Gastroesophageal sphincter (tissue), 4 donors: Measurements from ENCODE around the gene MNAT1. TPM values are rescaled to one million over a fixed set of nuclear protein-coding genes. Genes with fewer than 3 reads are reported as not detected.

Source experiments
- ATAC-seq: fragments of 150-250 bp; one replicate; pipeline ENCODE4 v1.9.1; 2016; ENCODE audit warnings: mild to moderate bottlenecking, moderate library complexity
- H3K27ac ChIP-seq, 4 donors: fragments of 200-600 bp; sonication (generic) in 3 of 4; 1 replicate in 3 of 4; 2 replicates in 1 of 4; pipeline ENCODE4 v1.5.1; 2016 to 2019
- H3K27me3 ChIP-seq: fragments of 200-600 bp; sonication (generic); one replicate; pipeline ENCODE4 v1.5.1; 2019
- H3K36me3 ChIP-seq, 2 donors: fragments of 200-600 bp; sonication (generic); one replicate each; pipeline ENCODE4 v1.5.1; 2019; ENCODE audit warnings: control low read depth in 1 of 2
- H3K4me1 ChIP-seq, 3 donors: fragments of 200-600 bp; sonication (generic); 1 replicate in 2 of 3; 2 replicates in 1 of 3; pipeline ENCODE4 v1.5.1; 2016 to 2019; ENCODE audit warnings: control low read depth in 2 of 3
- H3K4me3 ChIP-seq, 2 donors: fragments of 200-600 bp; sonication (generic); one replicate each; pipeline ENCODE4 v1.5.1; 2019; ENCODE audit warnings: mild to moderate bottlenecking in 1 of 2, moderate library complexity in 1 of 2
- H3K9me3 ChIP-seq, 3 donors: fragments of 200-600 bp; sonication (generic); one replicate each; pipeline ENCODE4 v1.5.1; 2017 to 2019; ENCODE audit warnings: control low read depth in 2 of 3
- EP300 ChIP-seq: sonication (generic); formaldehyde crosslinking; IDR thresholded peaks from one replicate; pipeline ENCODE4 v1.6.1; 2017; ENCODE audit warnings: antibody characterized with exemption, mild to moderate bottlenecking
- POLR2A ChIP-seq, 2 donors: fragments of 450-650 bp; IDR thresholded peaks; one replicate each; pipeline ENCODE4 v1.6.1; 2017; ENCODE audit warnings: antibody characterized with exemption in 2 of 2, mild to moderate bottlenecking in 2 of 2, moderate library complexity in 1 of 2
- POLR2AphosphoS5 ChIP-seq: sonication (generic); formaldehyde crosslinking; IDR thresholded peaks from one replicate; pipeline ENCODE4 v1.6.1; 2017; ENCODE audit warnings: antibody characterized with exemption
- WGBS, 2 donors: methylation state at CpG; one replicate each; pipeline ENCODE4 v1.1.5; 2018; ENCODE audit warnings: low coverage in 1 of 2; 5-methylcytosine and 5-hydroxymethylcytosine counted together
- total RNA-seq, 4 donors: library from RNA; depleted of rRNA; stranded (reverse); fragments of >200 nt; gene quantifications; one replicate each; pipeline ENCODE4 v1.1.0, GENCODE V29; 2016
- TF ChIP-seq, protein P1 (sequence below), 4 experiments: fragments of 200-600 bp in 2 of 4; fragments of 450-650 bp in 2 of 4; sonication (generic) in 1 of 4; IDR thresholded peaks; one replicate each; pipeline ENCODE4 v1.5.1; 2017 to 2019; ENCODE audit warnings: antibody characterized with exemption in 4 of 4, mild to moderate bottlenecking in 2 of 4, moderate library complexity in 2 of 4

The MNAT1 gene
- total RNA-seq, 4 donors from 2014 or later = 30.4 to 46.0 (median 42.8) TPM

DNA sequence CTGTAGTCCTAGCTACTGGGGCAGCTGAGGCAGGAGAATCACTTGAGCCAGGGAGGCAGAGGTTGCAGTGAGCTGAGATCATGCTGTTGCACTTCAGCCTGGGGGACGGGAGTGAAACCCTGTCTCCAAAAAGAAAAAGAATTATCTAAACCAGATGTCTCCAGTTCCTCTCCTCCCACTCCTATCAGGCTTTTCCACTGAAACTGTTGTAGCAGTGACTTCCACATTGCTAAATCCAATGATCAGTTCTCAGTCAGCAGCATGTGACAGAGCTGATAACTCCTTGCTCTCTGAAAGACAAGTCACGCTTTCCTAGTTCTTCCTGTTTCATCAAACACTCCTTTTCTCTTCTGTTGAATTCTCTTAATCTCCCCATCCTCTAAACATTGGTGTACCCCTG lies 255.0 kb downstream of the MNAT1 start:
- ATAC-seq = peak; percentile 25
- Histone ChIP-seq H3K4me1 (no peaks in the 10 kb centered on the region), H3K36me3 (peaks cover 5 to 88% of the 10 kb centered on the region in 2 donors), H3K27ac (no peak overlapping the region), H3K27me3 (no peaks in the 10 kb centered on the region), H3K9me3 (no peaks in the 10 kb centered on the region), H3K4me3 (no peak overlapping the region)
- TF ChIP-seq EP300 (no peak), POLR2A (IDR thresholded peaks at IDR 0.05) (no peak), POLR2AphosphoS5 (no peak)
- TF ChIP-seq, protein P1, sequence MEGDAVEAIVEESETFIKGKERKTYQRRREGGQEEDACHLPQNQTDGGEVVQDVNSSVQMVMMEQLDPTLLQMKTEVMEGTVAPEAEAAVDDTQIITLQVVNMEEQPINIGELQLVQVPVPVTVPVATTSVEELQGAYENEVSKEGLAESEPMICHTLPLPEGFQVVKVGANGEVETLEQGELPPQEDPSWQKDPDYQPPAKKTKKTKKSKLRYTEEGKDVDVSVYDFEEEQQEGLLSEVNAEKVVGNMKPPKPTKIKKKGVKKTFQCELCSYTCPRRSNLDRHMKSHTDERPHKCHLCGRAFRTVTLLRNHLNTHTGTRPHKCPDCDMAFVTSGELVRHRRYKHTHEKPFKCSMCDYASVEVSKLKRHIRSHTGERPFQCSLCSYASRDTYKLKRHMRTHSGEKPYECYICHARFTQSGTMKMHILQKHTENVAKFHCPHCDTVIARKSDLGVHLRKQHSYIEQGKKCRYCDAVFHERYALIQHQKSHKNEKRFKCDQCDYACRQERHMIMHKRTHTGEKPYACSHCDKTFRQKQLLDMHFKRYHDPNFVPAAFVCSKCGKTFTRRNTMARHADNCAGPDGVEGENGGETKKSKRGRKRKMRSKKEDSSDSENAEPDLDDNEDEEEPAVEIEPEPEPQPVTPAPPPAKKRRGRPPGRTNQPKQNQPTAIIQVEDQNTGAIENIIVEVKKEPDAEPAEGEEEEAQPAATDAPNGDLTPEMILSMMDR (IDR thresholded peaks at IDR 0.05) = no peak
- WGBS, 2 donors = 60 to 65% methylated on average over 2 of the region's 2 CpGs

DNA sequence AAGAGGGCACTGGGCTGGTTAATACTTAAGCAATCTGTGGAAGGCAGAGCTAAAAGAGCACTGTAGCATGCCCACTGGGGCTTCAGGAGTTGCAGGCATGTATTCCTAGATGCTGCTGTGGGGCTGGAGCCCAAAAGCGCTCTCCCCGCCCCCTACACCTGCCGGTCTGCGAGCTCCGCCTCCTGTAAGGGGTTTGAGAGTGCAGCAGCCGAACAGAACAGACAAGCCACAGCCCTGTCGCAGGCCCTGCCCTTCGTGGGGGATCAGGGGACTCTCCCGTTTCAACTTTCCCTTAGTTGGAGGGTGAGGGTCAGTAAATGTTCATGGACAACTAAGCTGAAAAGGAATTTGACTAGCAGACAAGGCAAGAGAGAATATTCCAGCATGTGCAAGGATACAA lies 264.1 kb downstream of the MNAT1 start:
- no CpG with 5 or more reads among the region's 9 CpGs for WGBS, 2 donors
- Histone ChIP-seq H3K27ac (no peak overlapping the region), H3K36me3 (peaks cover 0 to 12% of the 10 kb centered on the region in 2 donors), H3K9me3 (peaks cover 0 to 8% (median 0%) of the 10 kb centered on the region in 3 donors), H3K4me3 (no peak overlapping the region), H3K4me1 (no peaks in the 10 kb centered on the region), H3K27me3 (no peaks in the 10 kb centered on the region)
- ATAC-seq = no peak
- no peak for TF ChIP-seq POLR2A (IDR thresholded peaks at IDR 0.05)
- no peak for TF ChIP-seq EP300
- no peak for TF ChIP-seq POLR2AphosphoS5
- TF ChIP-seq, protein P1 (IDR thresholded peaks at IDR 0.05) = no peak

DNA sequence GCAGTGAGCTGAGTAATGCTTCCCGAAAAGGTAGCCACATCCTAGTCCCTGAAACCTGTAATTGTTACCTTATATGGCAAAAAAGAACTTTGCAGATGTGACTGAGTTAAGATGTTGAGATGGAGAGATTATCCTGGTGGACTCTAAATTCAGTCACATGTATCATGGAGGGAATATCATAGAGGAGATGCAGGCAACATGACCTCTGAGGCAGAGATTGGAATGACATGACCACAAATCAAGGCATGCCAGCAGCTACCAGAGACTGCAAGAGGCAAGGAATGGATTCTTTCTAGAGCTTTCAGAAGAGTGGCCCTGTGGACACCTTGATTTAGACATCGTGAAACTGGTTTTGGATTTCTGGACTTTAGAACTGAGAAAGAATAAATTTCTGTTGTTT lies 265.0 kb downstream of the MNAT1 start:
- peaks cover 0 to 8% (median 0%) of the 10 kb centered on the region in 3 donors for H3K9me3 ChIP-seq
- no peak for TF ChIP-seq EP300
- TF ChIP-seq POLR2AphosphoS5 = no peak
- TF ChIP-seq POLR2A (IDR thresholded peaks at IDR 0.05) = no peak
- TF ChIP-seq, protein P1 (IDR thresholded peaks at IDR 0.05) = no peak
- no peaks in the 10 kb centered on the region for H3K27me3 ChIP-seq
- 96 to 100% methylated on average over 1 to 2 of the region's 2 CpGs for WGBS, 2 donors
- no peak for ATAC-seq
- H3K4me1 ChIP-seq = no peaks in the 10 kb centered on the region
- peaks cover 0 to 9% of the 10 kb centered on the region in 2 donors for H3K36me3 ChIP-seq
- no peak overlapping the region for H3K4me3 ChIP-seq
- H3K27ac ChIP-seq = no peak overlapping the region

DNA sequence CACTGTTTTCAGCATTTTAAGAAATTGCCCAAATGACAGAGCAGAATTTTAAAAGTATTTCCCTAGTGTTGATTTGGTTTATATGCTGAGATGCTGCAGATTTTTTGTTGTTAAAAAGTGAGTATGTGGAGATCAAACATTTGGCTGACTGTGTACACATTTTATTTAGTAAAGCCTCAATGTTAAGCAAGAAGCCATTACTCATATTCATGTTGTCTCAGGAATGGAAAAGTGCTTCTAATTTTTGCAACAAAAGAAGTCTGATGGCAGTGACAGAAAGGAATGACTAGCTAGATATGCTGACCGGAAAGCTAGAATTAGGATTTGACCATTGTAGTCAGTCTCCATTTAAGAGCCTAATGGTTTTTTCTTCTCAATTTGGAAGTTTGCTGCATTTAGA lies 269.0 kb downstream of the MNAT1 start:
- Histone ChIP-seq H3K36me3 (peaks cover 0 to 3% of the 10 kb centered on the region in 2 donors), H3K4me1 (no peaks in the 10 kb centered on the region), H3K4me3 (no peak overlapping the region), H3K27ac (no peak overlapping the region), H3K9me3 (peaks cover 0 to 2% (median 0%) of the 10 kb centered on the region in 3 donors), H3K27me3 (no peaks in the 10 kb centered on the region)
- 73 to 100% methylated on average over 1 of the region's 1 CpG for WGBS, 2 donors
- no peak for ATAC-seq
- TF ChIP-seq EP300 (no peak), POLR2AphosphoS5 (no peak), POLR2A (IDR thresholded peaks at IDR 0.05) (no peak)
- TF ChIP-seq, protein P1 (IDR thresholded peaks at IDR 0.05) = no peak

DNA sequence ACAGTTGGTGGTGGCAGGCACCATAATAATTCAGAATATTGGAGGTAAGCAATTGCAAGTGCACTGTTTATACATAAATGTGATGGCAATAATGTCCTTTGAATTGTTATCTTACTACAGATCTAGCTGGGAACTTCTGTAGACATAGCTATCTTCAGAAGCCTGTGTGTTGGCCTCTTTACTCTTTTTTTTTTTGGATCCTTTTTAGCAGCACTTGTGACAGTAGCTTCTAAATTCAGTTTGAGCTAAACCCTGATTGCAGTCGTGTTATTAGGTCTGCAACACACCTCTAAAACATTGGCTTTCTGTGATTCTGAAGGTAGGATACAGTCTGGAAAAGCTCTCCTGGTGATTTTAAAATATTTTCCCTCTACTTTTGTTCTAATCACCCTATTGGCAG lies 285.0 kb downstream of the MNAT1 start:
- Histone ChIP-seq H3K27me3 (no peaks in the 10 kb centered on the region), H3K9me3 (peaks cover 0 to 6% (median 0%) of the 10 kb centered on the region in 3 donors), H3K36me3 (peaks cover 0 to 11% of the 10 kb centered on the region in 2 donors), H3K27ac (no peak overlapping the region), H3K4me1 (no peaks in the 10 kb centered on the region), H3K4me3 (no peak overlapping the region)
- TF ChIP-seq POLR2A (IDR thresholded peaks at IDR 0.05) = no peak
- TF ChIP-seq, protein P1 (IDR thresholded peaks at IDR 0.05) = no peak
- WGBS, 2 donors = 63 to 80% methylated on average over 1 of the region's 1 CpG
- ATAC-seq = no peak
